SU-DHL-6 (cell line): ENCODE data around the gene EIF3B.

Source experiments
- H2AFZ ChIP-seq: fragments of 200-600 bp; sonication (generic); 2 replicates; pipeline ENCODE4 v1.6.1; 2014; ENCODE audit warnings: low read depth, mild to moderate bottlenecking, moderate library complexity, mixed read lengths, antibody characterized with exemption, low read length; ENCODE audit not compliant: severe bottlenecking
- H3F3A ChIP-seq: fragments of 200-600 bp; shearing (Covaris generic); 2 replicates; pipeline ENCODE4 v1.6.0; 2016; ENCODE audit warnings: antibody characterized with exemption, mild to moderate bottlenecking; ENCODE audit not compliant: insufficient read depth
- H3K27ac ChIP-seq: fragments of 200-600 bp; sonication (generic); 2 replicates; pipeline ENCODE4 v1.5.1; 2016; ENCODE audit warnings: low read depth, mild to moderate bottlenecking, low read length, moderate library complexity, mixed read lengths
- H3K27me3 ChIP-seq: fragments of 200-600 bp; sonication (generic), shearing (Covaris generic); 2 replicates; pipeline ENCODE4 v1.6.0; 2014; ENCODE audit warnings: mild to moderate bottlenecking, low read length
- H3K36me3 ChIP-seq: fragments of 200-600 bp; sonication (generic); 2 replicates; pipeline ENCODE4 v1.6.1; 2014; ENCODE audit warnings: mild to moderate bottlenecking, low read length, mixed read lengths
- H3K4me2 ChIP-seq: fragments of 300-600, 200-600 bp; shearing (Covaris generic), sonication (generic); 2 replicates; pipeline ENCODE4 v1.6.0; 2014; ENCODE audit warnings: low read length, low read depth, mild to moderate bottlenecking; ENCODE audit not compliant: poor library complexity, severe bottlenecking
- H3K4me3 ChIP-seq: fragments of 200-600 bp; sonication (generic); 2 replicates; pipeline ENCODE4 v1.5.1; 2014; ENCODE audit warnings: antibody characterized with exemption, low read length, mild to moderate bottlenecking, mixed read lengths; ENCODE audit not compliant: insufficient read depth, poor library complexity, severe bottlenecking
- H3K79me2 ChIP-seq: fragments of 200-600 bp; sonication (generic); 2 replicates; pipeline ENCODE4 v1.6.1; 2014; ENCODE audit warnings: mild to moderate bottlenecking, low read length, moderate library complexity; ENCODE audit not compliant: insufficient read depth
- H3K9ac ChIP-seq: fragments of 200-600 bp; sonication (generic); 2 replicates; pipeline ENCODE4 v1.7.0; 2014; ENCODE audit warnings: mild to moderate bottlenecking, low read length
- H3K9me2 ChIP-seq: fragments of 200-600 bp; sonication (generic); replicated peaks from 2 replicates; pipeline ENCODE4 v1.6.1; 2014; ENCODE audit warnings: low read length; ENCODE audit not compliant: insufficient read depth
- H3K9me3 ChIP-seq: fragments of 200-600 bp; sonication (generic); 2 replicates; pipeline ENCODE4 v1.6.1; 2014; ENCODE audit warnings: low read length, mixed read lengths; ENCODE audit not compliant: insufficient read depth
- H4K20me1 ChIP-seq: fragments of 200-600 bp; sonication (generic); 2 replicates; pipeline ENCODE4 v1.6.1; 2014; ENCODE audit warnings: low read depth, mild to moderate bottlenecking, antibody characterized with exemption, low read length, moderate library complexity, mixed read lengths
- CTCF ChIP-seq: fragments of 200-600 bp; sonication (generic); IDR thresholded peaks from one replicate; pipeline ENCODE4 v1.5.1; 2017; ENCODE audit warnings: antibody characterized with exemption, mild to moderate bottlenecking, low read length, moderate library complexity; ENCODE audit not compliant: insufficient read depth, poor library complexity, severe bottlenecking
- EZH2phosphoT487 ChIP-seq: fragments of 200-600 bp; sonication (generic), shearing (Covaris generic); conservative IDR thresholded peaks from 2 replicates; pipeline ENCODE4 v1.6.1; 2018; ENCODE audit warnings: mild to moderate bottlenecking, antibody characterized with exemption, low read length, moderate library complexity, mixed read lengths

Gene EIF3B

GRCh38 chr7:2357571-2357970 is 2.9 kb downstream of the EIF3B start:
- H3K9me2 ChIP-seq = no peaks in the 10 kb centered on the region
- H3K27me3 ChIP-seq = no peaks in the 10 kb centered on the region
- H4K20me1 ChIP-seq = peaks cover 43% of the 10 kb centered on the region
- H3K79me2 ChIP-seq = peaks cover 77% of the 10 kb centered on the region
- H2AFZ ChIP-seq = no peak overlapping the region
- no peaks in the 10 kb centered on the region for H3K9me3 ChIP-seq
- H3K27ac ChIP-seq = no peak overlapping the region
- H3K4me3 ChIP-seq = no peak overlapping the region
- H3K4me2 ChIP-seq = peak overlapping the region; percentile 98
- no peak for TF ChIP-seq CTCF
- peaks cover 33% of the 10 kb centered on the region for H3K36me3 ChIP-seq
- no peaks in the 10 kb centered on the region; the same call in 1 of the 2 replicates for H3F3A ChIP-seq
- H3K9ac ChIP-seq = no peak overlapping the region

GRCh38 chr7:2358968-2359527 is 4.4 kb downstream of the EIF3B start:
- peaks cover 44% of the 10 kb centered on the region for H3K36me3 ChIP-seq
- H3K4me2 ChIP-seq = no peak overlapping the region
- peaks cover 47% of the 10 kb centered on the region for H4K20me1 ChIP-seq
- no peak overlapping the region for H3K27ac ChIP-seq
- H2AFZ ChIP-seq = no peak overlapping the region
- H3F3A ChIP-seq = no peaks in the 10 kb centered on the region; the same call in 1 of the 2 replicates
- no peak for TF ChIP-seq EZH2phosphoT487
- TF ChIP-seq CTCF = no peak
- peaks cover 65% of the 10 kb centered on the region for H3K79me2 ChIP-seq
- H3K9me3 ChIP-seq = no peaks in the 10 kb centered on the region
- no peaks in the 10 kb centered on the region for H3K9me2 ChIP-seq
- H3K9ac ChIP-seq = no peak overlapping the region
- no peak overlapping the region for H3K4me3 ChIP-seq
- no peaks in the 10 kb centered on the region for H3K27me3 ChIP-seq

- no peak overlapping the region for H3K4me3 ChIP-seq
- H3K4me2 ChIP-seq = no peak overlapping the region
- H3K9me3 ChIP-seq = no peaks in the 10 kb centered on the region
- no peak for TF ChIP-seq EZH2phosphoT487
- no peak for TF ChIP-seq CTCF
- H3K36me3 ChIP-seq = peaks cover 49% of the 10 kb centered on the region
- H3K9me2 ChIP-seq = no peaks in the 10 kb centered on the region
- H3K27me3 ChIP-seq = no peaks in the 10 kb centered on the region
- H3K79me2 ChIP-seq = peaks cover 65% of the 10 kb centered on the region
- peaks cover 47% of the 10 kb centered on the region for H4K20me1 ChIP-seq
- H3F3A ChIP-seq = no peaks in the 10 kb centered on the region; the same call in 1 of the 2 replicates
- H3K9ac ChIP-seq = no peak overlapping the region
- no peak overlapping the region for H3K27ac ChIP-seq
- H2AFZ ChIP-seq = no peak overlapping the region
Observed at GRCh38 chr7:2359610-2360009, 5.0 kb downstream of the EIF3B start.
